HG03439 (cell line): ENCODE data around the gene AKT1.
A peak's percentile ranks its signal among the peaks of the same experiment; 100 is the strongest.
"Not testable (repeated sequence)": the region's sequence is repeated elsewhere in the genome, so short reads cannot be mapped to it uniquely, and the experiment has no call there.

ENCODE experiments used
- ATAC-seq: cut with Tn5 transposase; IDR thresholded peaks from one replicate; pipeline ENCODE4 v1.9.1; 2021; ENCODE audit warnings: mild to moderate bottlenecking, moderate library complexity; ENCODE audit not compliant: unreplicated experiment

AKT1 gene

GRCh38 chr14:104755621-104756020, 39.9 kb downstream of the AKT1 start:
- ATAC-seq = no peak

GRCh38 chr14:104754213-104754851, 41.2 kb downstream of the AKT1 start:
- no peak for ATAC-seq

- no peak for ATAC-seq
These were observed 41.9 kb downstream of the AKT1 start for GRCh38 chr14:104753528-104754212.

DNA sequence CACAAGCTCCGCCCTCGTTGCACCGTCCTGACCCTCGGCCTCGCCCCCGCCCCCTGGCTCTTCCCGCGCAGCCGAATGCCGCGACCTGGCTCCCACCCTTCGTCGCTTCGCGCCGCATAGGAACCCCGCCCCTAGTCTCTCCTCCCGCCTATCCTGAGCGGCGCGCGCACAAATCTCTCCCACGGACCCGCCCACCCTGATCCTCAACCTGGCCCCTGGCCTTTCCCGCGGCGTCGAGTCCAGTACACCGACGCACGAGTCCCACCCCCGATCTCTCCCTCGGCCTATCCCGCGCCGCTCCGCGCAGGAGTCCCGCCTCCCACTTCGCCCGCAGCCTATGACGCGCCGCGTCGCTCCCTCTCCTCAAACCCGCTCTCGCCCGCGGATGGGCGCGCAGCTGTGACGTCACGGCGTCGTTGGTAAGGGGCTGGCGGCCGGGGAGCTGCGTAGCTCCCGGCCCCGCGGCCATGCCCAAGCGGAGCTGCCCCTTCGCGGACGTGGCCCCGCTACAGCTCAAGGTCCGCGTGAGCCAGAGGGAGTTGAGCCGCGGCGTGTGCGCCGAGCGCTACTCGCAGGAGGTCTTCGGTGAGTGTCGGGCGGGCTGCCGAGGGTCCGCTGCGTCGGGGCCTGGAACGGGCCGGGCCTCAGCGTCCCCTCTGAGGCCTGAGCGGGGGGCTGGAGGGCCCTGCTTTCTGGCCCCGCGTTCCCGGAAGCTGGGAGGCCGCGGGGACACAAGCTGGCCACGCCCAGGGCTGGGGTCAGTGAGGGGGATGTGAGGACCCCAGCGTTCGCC, 42.6 kb downstream of the AKT1 start, which contains the start of gene SIVA1:
TSS of gene SIVA1 (plus strand) at position 413 of the 793 bp plus-strand sequence. CDS start at position 468, 55 bp downstream.
- peak; percentile 89 for ATAC-seq

GRCh38 chr14:104752423-104752734, 43.2 kb downstream of the AKT1 start:
- ATAC-seq = peak; percentile 3

DNA sequence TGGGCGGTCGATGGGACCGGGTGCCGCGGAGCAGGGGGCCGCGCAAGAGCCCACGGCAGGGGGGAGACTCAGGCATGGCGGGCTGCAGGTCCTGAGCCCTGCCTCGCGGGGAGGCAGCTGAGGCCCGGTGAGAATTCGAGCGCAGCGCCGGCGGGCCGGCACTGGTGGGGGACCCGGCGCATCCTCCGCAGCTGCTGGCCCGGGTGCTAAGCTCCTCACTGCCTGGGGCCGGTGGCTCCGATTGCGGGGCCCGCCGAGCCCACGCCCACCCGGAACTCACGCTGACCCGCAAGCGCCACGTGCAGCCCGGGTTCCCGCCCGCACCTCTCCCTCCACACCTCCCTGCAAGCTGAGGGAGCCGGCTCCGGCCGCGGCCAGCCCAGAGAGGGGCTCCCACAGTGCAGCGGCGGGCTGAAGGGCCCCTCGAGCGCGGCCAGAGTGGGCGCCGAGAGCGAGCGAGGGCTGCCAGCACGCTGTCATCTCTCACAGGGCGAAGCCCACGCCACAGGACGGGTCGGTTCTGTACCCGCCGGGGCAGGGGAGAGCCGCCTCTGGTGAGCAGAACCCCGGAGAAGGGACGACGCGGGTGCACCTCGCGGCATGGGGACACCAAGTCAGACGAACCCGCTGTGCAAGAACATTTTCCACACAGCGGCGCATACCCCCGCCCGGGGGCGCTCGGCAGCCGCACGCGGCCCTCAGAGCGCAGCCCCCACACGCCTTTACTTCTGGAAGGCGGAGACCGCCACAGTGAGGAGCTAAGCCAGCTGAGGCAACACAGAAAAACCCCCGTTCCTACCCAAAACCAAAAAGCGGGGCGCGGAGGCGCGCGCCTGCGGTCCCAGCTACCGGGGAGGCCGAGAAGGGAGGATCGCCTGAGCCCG, 43.8 kb downstream of the AKT1 start:
- ATAC-seq = no peak

DNA sequence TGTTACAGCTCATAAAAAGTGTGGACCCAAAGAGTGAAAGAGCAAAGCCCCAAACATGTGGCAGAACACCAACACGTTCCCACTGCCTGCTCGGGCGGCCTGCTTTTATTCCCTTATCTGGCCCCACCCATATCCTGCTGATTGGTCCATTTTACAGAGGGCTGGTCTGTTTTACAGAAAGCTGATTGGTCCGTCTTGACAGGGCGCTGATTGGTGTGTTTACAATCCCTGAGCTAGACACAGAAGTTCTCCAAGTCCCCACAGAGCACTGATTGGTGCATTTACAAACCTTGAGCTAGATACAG, 44.8 kb downstream of the AKT1 start:
- ATAC-seq = not testable (repeated sequence)

GRCh38 chr14:104750056-104750752, 45.3 kb downstream of the AKT1 start:
- ATAC-seq = no peak

GRCh38 chr14:104749111-104749649, 46.4 kb downstream of the AKT1 start:
- no peak for ATAC-seq

DNA sequence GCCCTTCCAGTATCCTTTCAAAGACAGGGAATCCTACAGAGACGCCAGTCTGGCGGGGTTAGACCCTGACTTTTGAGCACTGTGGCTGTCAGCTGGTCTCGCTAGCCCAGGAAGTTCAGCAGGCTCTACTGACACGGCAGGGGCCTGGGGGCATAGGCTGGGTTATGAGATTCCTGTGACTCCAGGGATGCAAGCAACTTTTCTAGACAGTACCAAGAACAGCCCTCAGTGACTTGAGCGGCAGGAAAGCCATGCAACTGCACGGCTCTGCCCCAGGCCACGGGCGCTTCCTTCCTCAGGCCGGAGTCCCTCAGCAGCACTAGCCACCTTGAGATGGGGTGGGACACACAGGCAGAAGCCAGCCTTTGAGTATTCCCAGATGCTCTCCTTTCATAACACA, 47.7 kb downstream of the AKT1 start:
- no peak for ATAC-seq

- no peak for ATAC-seq
These were observed 48.5 kb downstream of the AKT1 start for GRCh38 chr14:104746934-104747481.

DNA sequence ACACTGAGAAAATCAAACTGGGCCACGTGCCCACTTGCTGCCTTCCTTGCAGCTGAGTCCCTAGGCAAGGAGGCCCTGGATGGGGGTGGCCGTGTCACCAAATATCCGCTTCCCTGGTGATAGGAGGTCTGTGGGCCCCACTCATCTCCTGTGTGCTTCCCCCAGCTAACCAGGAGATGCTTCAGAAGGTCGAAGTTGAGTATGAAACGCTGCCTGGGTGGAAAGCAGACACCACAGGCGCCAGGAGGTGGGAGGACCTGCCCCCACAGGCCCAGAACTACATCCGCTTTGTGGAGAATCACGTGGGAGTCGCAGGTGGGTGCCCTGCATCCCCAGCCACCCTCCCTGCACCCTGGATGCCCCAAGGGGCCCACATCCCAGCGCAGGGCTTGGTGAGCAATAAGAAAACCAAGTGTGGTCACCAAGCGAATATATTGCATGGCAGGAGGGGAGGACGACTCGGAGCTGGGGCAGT, 49.4 kb downstream of the AKT1 start:
- no peak for ATAC-seq

- ATAC-seq = no peak
These were observed 50.1 kb downstream of the AKT1 start for GRCh38 chr14:104745431-104745830.

DNA sequence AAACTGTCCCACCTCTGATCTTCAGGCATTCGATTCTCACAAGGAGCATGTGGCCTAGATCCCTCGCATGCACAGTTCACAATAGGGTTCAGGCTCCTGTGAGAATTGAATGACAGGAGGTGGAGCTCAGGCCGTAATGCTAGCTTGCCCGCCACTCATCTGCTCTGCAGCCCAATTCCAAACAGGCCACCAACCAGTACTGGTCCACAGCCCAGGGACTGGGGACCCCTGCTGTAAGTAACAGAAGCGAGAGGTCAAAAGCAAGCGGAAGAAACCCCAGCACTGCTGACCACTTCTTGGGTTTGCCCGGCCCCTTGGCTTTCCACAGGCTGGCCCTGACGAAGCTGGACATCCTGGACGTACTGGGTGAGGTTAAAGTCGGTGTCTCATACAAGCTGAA, 51.1 kb downstream of the AKT1 start:
- ATAC-seq = no peak

GRCh38 chr14:104743461-104744380, 51.8 kb downstream of the AKT1 start:
- no peak for ATAC-seq

DNA sequence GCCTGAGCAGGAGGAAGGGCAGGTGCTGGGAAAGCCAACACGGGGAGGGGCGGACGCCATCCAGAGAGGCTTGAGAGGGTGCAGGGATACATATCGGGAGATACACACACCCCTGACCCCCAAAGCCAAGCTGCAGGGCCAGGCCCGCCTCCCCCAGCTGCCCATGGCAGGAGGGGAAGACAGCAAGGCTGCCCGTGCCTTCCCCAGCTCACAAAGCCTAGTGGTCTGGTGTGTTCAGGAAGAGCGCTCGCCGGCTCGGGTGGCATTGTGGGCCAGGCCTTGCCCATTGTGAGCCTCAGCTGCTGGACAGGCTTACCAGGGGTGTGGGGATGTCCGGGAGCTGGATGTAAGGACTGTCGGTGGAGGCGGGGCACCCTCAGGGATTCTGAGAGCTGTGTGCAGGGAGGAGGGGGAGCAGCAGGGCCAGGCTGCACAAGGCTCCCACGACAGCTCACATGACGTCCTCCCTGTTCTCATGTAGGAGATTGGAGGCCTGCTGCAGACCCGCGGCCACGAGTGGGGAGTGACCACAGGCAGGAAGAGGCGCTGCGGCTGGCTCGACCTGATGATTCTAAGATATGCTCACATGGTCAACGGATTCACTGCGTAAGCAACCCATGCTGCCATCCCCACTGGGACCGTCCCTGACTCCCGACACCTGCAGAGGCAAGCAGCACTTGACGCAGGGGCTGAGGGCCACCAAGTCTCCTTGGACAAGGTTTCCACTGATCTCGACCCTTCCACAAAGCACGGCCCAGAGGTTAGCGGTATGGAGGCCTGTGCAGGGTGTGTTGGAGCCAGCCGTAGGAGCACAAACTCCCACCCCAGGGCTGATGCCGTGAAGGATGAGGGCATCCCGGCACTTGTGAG, 52.7 kb downstream of the AKT1 start:
- ATAC-seq = no peak

DNA sequence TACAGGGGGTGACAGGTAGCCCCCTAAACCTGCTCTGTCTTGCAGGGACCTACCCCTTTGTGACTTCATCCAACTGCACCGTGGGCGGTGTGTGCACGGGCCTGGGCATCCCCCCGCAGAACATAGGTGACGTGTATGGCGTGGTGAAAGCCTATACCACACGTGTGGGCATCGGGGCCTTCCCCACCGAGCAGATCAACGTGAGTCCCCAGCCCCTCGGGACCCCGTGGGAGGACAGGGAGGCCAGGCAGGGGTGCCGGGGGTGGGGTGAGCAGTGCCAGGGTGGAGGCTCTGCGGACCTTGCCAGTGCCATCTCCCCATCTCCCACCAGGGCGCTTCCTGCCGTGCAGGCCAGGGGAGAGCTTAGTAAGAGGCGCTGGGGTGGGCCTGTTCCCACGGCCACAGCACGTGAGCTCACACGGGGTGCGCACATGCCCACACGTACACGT, 53.7 kb downstream of the AKT1 start:
- ATAC-seq = no peak
